ENCODE measurements around the gene FBXO9. TPM values are rescaled to one million over a fixed set of nuclear protein-coding genes. Genes with fewer than 3 reads are reported as not detected.

FBXO9 gene
- total and polyA plus RNA-seq, 10 of the 15 experiments (the other 5 are each of a cell fraction or from before 2014, with no cell fraction given) = 9.9 to 68.9 (median 31.3) TPM

DNA sequence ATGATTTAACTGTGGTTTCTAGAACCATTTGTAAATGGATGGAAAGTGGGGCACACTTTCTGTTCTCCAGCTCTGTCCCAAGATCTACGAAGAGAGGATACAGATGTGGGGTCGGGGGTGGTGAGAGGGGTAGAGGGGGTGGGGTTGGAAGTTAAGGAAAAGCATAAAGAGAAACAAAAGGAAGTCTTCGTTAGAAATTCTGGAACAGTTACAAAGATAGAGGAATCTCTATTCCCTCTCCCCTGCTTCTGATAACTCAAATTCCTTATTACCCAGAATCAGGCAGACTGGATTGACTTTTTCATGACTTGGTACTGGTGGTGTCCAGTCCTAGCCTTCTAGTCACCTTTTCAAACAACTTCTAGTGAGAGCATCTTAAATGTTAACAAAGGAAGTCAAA lies 78.5 kb downstream of the FBXO9 start:
- CTCF ChIA-PET = interaction anchor here (0.6 kb wide), 1 partner anchor 505 kb away, joined by 3 read pairs; no protein-coding TSS in a partner anchor
- H3K36me3 ChIP-seq (ENCODE audit: control insufficient read depth in 2 of 2, insufficient read depth in 2 of 2, low read length in 1 of 2) = no peaks in the 10 kb centered on the region
- POLR2A ChIA-PET = interaction anchor here (0.6 to 0.7 kb wide), 3 partner anchors 97 to 941 kb away, joined by 3 to 6 read pairs (median 5); no protein-coding TSS in a partner anchor
- SMC1A ChIA-PET (ENCODE audit: uncharacterized antibody, unreplicated experiment) = no interaction called here
- H2AFZ ChIP-seq (ENCODE audit: control insufficient read depth, low read depth, low read length) = no peak overlapping the region
- TF ChIP-seq HDAC2 (IDR thresholded peaks at IDR 0.05) = no peak
- TF ChIP-seq DPF2 (IDR thresholded peaks at IDR 0.05) = no peak
- no peak for TF ChIP-seq NBN (IDR thresholded peaks at IDR 0.05)
- TF ChIP-seq, protein P1, sequence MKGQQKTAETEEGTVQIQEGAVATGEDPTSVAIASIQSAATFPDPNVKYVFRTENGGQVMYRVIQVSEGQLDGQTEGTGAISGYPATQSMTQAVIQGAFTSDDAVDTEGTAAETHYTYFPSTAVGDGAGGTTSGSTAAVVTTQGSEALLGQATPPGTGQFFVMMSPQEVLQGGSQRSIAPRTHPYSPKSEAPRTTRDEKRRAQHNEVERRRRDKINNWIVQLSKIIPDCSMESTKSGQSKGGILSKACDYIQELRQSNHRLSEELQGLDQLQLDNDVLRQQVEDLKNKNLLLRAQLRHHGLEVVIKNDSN (IDR thresholded peaks at IDR 0.05; ENCODE audit: borderline replicate concordance, extremely low read length, insufficient read depth, low read depth, low read length) = no peak
- TF ChIP-seq SMAD5 (IDR thresholded peaks at IDR 0.05; ENCODE audit: low read depth) = no peak
- TF ChIP-seq PAX8 (IDR thresholded peaks at IDR 0.05) = no peak
- TF ChIP-seq EZH2 (IDR thresholded peaks at IDR 0.05; ENCODE audit: borderline replicate concordance, control insufficient read depth, low read depth, low read length) = no peak
- no peak for TF ChIP-seq EED (IDR thresholded peaks at IDR 0.05; ENCODE audit: low read depth)
- TF ChIP-seq CHD2 (IDR thresholded peaks at IDR 0.05; ENCODE audit: borderline replicate concordance, low read depth, low read length) = no peak
- no peak for TF ChIP-seq STAT3 (IDR thresholded peaks at IDR 0.05; ENCODE audit: low read depth, low read length)
- no peak for TF ChIP-seq STAT1 (conservative IDR thresholded peaks at IDR 0.05)
- no peak for TF ChIP-seq SMAD1 (IDR thresholded peaks at IDR 0.05; ENCODE audit: low read depth, partially characterized antibody)
- TF ChIP-seq, protein P2, sequence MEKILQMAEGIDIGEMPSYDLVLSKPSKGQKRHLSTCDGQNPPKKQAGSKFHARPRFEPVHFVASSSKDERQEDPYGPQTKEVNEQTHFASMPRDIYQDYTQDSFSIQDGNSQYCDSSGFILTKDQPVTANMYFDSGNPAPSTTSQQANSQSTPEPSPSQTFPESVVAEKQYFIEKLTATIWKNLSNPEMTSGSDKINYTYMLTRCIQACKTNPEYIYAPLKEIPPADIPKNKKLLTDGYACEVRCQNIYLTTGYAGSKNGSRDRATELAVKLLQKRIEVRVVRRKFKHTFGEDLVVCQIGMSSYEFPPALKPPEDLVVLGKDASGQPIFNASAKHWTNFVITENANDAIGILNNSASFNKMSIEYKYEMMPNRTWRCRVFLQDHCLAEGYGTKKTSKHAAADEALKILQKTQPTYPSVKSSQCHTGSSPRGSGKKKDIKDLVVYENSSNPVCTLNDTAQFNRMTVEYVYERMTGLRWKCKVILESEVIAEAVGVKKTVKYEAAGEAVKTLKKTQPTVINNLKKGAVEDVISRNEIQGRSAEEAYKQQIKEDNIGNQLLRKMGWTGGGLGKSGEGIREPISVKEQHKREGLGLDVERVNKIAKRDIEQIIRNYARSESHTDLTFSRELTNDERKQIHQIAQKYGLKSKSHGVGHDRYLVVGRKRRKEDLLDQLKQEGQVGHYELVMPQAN (conservative IDR thresholded peaks at IDR 0.05) = no peak
- TF ChIP-seq TARDBP (IDR thresholded peaks at IDR 0.05; ENCODE audit: borderline replicate concordance) = no peak
- no peak for TF ChIP-seq ETV6 (conservative IDR thresholded peaks at IDR 0.05 in 1 of 2, IDR thresholded peaks at IDR 0.05 in 1 of 2; ENCODE audit: borderline replicate concordance in 1 of 2, low read depth in 1 of 2)
- no peak for TF ChIP-seq LARP7 (IDR thresholded peaks at IDR 0.05)
- intact Hi-C loops (cut with micrococcal nuclease; ENCODE audit: unreplicated experiment) (no loop called here), in situ Hi-C loops (cut with MboI) (no loop called here)
- RAD21 ChIA-PET (ENCODE audit: unreplicated experiment) = no interaction called here
- no peaks in the 10 kb centered on the region for H3K79me2 ChIP-seq (ENCODE audit: control insufficient read depth, insufficient read depth, low read length)
- no peaks in the 10 kb centered on the region for H3K27me3 ChIP-seq (replicated peaks in 1 of 2; ENCODE audit: control insufficient read depth in 2 of 2, insufficient read depth in 2 of 2, low read length in 1 of 2)
- BruUV-seq (replicated peaks) = no TSS peak
- H3K27ac ChIP-seq (ENCODE audit: control insufficient read depth, insufficient read depth) = no peak overlapping the region
- no peak overlapping the region for H3K4me3 ChIP-seq
- H3K9ac ChIP-seq (ENCODE audit: control insufficient read depth, insufficient read depth, low read length) = no peak overlapping the region
- H3K4me1 ChIP-seq (ENCODE audit: control insufficient read depth, insufficient read depth, low read length) = no peaks in the 10 kb centered on the region
- H3K4me2 ChIP-seq (ENCODE audit: control insufficient read depth, insufficient read depth) = no peak overlapping the region
- FAIRE-seq = no peak
- H4K20me1 ChIP-seq (ENCODE audit: control insufficient read depth, insufficient read depth) = no peaks in the 10 kb centered on the region
- DNase-seq (ENCODE audit: low read depth, low spot score) = no peak
- WGBS (ENCODE audit: insufficient coverage, insufficient replicate concordance, low lambda C conversion rate, missing lambda C conversion rate) = no CpG with 5 or more reads among the region's 3 CpGs
- no peak for ATAC-seq
- H3K9me3 ChIP-seq (replicated peaks; ENCODE audit: control insufficient read depth, insufficient read depth, low read length) = no peaks in the 10 kb centered on the region
